ENCODE data around the gene HSF4.
"Not testable (repeated sequence)": the region's sequence is repeated elsewhere in the genome, so short reads cannot be mapped to it uniquely, and the experiment has no call there.

Gene HSF4

GRCh38 chr16:67164599-67165061, at the start of gene HSF4:
Gene HSF4 (plus strand): TSS chr16:67164745. CDS start chr16:67164812, 67 bp downstream.
- DNase-seq = no peak

- DNase-seq = no peak
Observed at GRCh38 chr16:67114793-67115192, 49.8 kb upstream of the HSF4 start.

- DNase-seq = no peak
Observed at GRCh38 chr16:67115639-67116038, 48.9 kb upstream of the HSF4 start.

- DNase-seq = no peak
Observed at GRCh38 chr16:67116388-67117311, 47.9 kb upstream of the HSF4 start.

- DNase-seq = no peak
Observed at GRCh38 chr16:67117716-67118115, 46.8 kb upstream of the HSF4 start.

- no peak for DNase-seq
Observed at GRCh38 chr16:67120025-67120424, 44.5 kb upstream of the HSF4 start.

GRCh38 chr16:67122799-67123198, 41.7 kb upstream of the HSF4 start:
- not testable (repeated sequence) for DNase-seq

- no peak for DNase-seq
Observed at GRCh38 chr16:67128417-67128816, 36.1 kb upstream of the HSF4 start.

- no peak for DNase-seq
Observed at GRCh38 chr16:67128887-67129286, 35.7 kb upstream of the HSF4 start.

- no peak for DNase-seq
Observed at GRCh38 chr16:67129422-67129821, 35.1 kb upstream of the HSF4 start.

- no peak for DNase-seq
Observed at GRCh38 chr16:67137605-67138004, 26.9 kb upstream of the HSF4 start.

GRCh38 chr16:67141391-67141790, 23.2 kb upstream of the HSF4 start:
- DNase-seq = no peak

- no peak for DNase-seq
Observed at GRCh38 chr16:67142342-67142741, 22.2 kb upstream of the HSF4 start.

- DNase-seq = no peak
Observed at GRCh38 chr16:67144943-67145342, 19.6 kb upstream of the HSF4 start.

GRCh38 chr16:67145746-67146145, 18.8 kb upstream of the HSF4 start:
- DNase-seq = no peak

GRCh38 chr16:67146523-67147357, 17.8 kb upstream of the HSF4 start:
- DNase-seq = no peak

- no peak for DNase-seq
Observed at GRCh38 chr16:67147437-67148140, 17.0 kb upstream of the HSF4 start.

GRCh38 chr16:67148221-67148620, 16.3 kb upstream of the HSF4 start:
- no peak for DNase-seq

GRCh38 chr16:67148656-67149275, 15.8 kb upstream of the HSF4 start:
- DNase-seq = no peak

GRCh38 chr16:67149276-67150046, 15.1 kb upstream of the HSF4 start:
- DNase-seq = no peak

GRCh38 chr16:67150047-67150832, 14.3 kb upstream of the HSF4 start:
- DNase-seq = no peak
